HG02759 (cell line): ENCODE data around the gene DNAH7.

Experiments
- ATAC-seq: cut with Tn5 transposase; IDR thresholded peaks from one replicate; pipeline ENCODE4 v1.9.1; 2021; ENCODE audit warnings: mild to moderate bottlenecking, moderate library complexity; ENCODE audit not compliant: unreplicated experiment

The DNAH7 gene

DNA sequence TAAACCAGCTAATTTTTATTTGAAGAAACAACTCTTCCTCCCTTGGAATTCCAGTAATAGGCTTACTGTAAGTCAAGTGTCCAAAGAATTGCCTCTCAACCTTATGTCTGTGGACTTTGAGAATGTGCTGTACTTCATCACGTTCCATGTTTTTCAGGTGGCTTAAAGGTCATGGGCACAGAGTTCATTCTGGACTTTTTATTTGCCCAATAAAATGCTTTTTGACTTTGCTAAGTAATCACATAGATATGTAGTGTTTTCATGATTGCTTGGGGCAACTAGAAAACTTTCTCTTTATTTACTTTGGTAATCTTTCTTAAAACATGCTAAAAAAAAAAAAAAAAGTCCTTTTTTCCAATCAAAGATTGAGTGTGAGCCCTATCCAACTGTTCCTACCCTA lies 10.4 kb upstream of the DNAH7 start:
- no peak for ATAC-seq

DNA sequence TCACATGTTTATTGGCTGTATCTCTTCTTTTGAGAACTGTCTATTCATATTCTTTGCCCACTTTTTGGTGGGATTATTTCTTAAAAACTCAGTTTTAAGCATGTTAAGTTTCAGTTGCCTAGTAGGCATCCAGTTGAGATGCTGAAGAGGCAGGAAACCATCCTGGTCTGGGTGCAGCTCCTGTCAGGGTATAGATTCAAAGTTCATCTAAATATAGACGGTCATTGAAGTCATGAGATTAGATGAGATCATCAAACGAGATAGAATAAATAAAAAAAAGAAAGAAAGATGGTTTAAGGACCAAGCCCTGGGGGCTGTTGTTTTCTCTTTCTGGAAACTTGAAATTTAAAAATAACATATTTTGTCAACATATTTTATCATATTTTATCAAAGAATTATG lies 9.2 kb upstream of the DNAH7 start:
- no peak for ATAC-seq

DNA sequence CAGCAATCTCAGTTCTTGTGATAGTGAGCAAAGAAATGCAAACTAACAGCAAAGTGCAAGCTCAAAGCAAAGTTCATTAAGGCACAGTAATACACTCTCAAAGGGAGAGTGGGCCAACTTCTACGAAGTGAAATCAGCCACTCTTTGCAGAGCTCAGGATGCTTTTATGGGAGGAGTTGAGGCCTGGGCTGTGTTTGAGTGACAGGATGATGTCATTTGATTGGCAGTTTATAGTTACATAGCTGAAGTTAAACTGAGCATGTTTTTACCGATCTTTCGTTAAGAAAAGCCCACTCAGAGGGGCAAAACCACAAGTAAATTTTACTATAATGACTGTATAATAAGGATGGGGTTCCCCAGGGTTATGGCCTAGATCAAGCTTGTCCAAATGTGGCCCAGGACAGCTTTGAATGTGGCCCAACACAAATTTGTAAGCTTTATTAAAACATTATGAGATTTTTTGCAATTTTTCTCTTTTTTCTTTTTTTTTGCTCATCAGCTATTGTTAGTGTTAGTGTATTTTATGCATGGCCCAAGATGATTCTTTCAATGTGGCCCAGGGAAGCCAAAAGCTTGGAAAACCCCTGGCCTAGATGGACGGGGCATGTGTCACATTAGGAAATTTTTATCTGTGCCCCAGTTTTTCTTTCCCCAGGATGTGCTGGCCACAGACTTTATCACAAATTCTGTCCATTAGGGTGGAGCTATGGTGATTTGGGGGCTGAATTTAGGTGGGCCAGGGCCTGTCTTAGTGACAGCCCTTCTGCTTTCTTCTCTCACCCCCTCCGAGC lies 8.3 kb upstream of the DNAH7 start:
- peak; percentile 57 for ATAC-seq

DNA sequence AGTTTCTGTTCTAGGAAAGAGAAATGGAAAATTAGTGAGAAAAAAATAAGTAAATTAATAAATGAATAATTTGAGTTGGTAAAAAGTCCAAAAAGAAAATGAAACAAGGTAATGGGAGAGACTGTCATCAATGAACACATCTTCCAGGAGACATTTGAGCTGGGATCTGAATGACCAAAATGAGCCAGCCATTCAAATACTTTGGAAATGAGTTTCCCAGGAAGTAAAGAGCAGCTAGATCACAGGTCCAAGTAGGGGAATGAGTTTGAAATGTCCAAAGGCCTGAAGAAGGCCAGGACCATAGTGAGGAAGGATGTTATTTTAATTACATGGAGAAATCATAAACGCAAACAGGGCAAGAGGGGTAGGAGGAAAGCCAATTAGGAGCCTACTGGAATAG lies 6.6 kb upstream of the DNAH7 start:
- no peak for ATAC-seq

DNA sequence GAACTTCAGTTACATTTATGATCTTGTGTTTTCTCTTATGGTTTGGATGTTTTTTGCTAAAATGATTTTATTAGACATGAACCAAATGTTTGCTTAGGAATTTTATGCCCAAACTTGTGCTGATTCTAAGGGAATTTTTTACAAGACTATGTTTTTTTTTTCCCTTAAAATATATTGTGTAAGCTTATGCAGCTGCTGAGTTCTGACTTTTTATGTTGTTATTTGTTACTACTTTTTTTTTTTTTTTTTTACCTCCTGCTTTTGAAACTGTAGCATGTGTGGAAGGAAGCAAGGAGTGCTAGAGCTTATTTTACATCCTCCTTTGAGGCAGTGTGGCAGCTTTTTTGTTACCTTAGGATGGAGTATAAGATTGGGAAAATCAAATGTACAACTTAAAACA lies 6.0 kb upstream of the DNAH7 start:
- no peak for ATAC-seq

DNA sequence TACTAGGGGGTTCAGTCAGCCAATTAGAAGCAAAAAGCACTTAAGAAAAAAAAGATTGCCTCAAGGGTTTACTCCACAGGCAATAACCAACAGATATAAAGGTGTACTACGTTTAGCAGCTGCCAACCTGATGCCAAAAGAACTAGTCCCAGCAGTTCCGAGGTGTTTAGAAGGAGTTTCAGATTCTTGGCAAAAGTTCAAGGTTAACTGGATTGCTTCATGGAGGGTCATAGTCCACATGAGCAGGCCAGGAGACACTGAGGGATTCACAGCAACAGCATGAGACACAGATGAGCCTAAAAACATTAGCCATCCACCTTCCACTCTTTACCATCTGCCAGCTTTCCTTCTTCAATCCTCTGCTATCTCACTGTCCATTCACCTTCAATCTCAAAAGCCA lies 4.9 kb upstream of the DNAH7 start:
- no peak for ATAC-seq

DNA sequence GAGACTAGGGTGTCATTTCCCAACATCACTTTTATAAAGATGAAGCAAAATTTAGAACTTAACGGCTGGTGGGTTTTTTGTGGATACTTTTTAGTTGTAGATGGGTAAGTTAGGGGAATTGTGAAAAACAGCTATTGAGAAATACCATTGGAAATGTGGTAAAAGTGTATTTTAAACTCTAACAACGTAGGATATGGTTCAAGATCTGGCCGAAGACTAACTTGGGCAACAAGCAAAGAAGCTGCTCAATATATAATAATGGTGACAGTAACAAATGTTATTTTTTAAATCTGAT lies 1.6 kb downstream of the DNAH7 start:
- no peak for ATAC-seq

DNA sequence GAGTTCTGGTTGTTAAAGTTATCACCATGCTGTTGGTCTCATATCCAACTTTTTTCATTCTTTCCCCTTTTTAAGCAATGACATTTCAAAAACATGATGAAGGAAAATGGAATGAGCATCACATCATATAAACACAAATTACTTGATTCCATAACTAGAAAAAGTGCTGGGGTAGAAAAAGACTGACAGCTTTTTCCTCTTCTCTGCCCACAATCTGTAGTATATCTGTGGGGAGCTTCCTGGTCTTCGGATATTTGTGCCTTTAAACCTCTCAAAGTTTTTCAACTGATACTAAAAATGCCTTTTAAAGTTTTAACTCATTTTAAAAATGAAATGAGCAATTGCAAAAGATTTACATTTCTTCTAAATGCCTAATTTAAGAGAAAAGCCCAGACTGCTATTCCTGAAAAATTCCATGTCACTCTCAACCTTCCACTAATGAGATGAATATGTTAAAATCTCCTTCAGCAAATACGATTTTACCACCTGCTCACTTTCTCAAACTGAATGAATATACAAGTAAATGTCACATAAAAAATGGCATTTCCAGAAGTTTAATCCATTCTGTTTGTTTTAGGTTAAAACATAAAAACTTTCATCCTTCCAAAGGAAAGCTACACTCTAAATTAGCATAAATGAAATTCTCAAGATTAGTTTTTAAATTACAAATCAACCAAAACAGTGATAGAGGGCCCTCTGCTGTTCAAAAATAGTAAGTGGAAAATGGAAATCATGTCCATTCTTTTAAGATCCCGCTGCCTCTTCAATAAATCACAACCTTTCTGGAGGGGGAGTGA lies 2.1 kb downstream of the DNAH7 start:
- ATAC-seq, result no peak

DNA sequence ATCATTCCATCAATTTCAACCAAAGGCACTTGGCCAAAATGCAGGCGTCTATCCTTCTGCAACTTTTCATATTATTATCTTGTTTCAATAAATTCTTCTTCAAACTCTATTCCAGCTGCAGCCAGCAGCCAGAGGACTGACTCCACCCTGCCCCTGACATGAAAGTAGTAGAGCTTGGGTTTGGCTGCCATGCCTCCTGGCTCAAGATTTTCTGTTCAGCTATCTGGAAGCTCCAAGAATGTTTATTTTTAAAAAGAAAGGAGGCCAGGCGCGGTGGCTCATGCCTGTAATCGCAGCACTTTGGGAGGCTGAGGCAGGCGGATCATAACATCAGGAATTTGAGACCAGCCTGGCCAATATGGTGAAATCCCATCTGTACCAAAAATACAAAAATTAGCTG lies 4.9 kb downstream of the DNAH7 start:
- no peak for ATAC-seq

DNA sequence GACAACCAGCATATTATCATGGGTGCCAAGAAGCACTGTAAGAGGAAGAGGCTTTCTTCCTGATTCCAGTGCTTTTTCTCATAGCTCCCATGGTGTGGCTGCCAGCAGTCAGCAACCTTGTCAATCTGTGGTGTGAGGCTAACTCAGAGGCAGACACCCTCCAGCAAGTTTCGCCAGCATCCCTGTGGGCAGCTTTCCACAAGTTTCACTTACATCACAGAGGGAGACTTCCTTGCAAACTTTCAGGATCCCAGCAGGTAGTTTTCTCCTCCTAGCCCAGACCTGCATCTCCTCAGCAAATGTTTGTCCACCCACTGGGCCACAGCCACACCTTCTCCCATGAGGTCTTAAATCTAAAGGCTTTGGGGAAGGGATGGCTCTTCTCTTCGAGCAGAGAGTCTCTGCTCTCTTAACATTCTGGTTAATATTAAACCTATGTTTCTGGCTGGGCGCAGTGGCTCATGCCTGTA lies 9.1 kb downstream of the DNAH7 start:
- no peak for ATAC-seq

DNA sequence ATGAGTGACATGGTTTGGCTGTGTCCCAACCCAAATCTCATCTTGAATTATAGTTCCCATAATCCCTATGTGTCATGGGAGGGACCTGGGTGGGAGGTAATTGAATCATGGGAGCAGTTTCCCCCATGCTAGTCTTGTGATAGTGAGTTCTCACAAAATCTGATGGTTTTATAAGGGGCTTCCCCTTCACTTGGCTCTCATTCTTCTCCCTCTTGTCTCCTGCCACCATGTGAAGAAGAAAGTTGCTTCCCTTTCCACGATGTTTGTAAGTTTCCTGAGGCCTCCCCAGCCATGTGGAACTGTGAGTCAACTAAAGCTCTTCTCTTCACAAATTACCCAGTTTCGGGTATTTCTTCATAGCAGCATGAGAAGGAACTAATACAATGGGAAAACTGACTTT lies 14.0 kb downstream of the DNAH7 start:
- ATAC-seq, result no peak

DNA sequence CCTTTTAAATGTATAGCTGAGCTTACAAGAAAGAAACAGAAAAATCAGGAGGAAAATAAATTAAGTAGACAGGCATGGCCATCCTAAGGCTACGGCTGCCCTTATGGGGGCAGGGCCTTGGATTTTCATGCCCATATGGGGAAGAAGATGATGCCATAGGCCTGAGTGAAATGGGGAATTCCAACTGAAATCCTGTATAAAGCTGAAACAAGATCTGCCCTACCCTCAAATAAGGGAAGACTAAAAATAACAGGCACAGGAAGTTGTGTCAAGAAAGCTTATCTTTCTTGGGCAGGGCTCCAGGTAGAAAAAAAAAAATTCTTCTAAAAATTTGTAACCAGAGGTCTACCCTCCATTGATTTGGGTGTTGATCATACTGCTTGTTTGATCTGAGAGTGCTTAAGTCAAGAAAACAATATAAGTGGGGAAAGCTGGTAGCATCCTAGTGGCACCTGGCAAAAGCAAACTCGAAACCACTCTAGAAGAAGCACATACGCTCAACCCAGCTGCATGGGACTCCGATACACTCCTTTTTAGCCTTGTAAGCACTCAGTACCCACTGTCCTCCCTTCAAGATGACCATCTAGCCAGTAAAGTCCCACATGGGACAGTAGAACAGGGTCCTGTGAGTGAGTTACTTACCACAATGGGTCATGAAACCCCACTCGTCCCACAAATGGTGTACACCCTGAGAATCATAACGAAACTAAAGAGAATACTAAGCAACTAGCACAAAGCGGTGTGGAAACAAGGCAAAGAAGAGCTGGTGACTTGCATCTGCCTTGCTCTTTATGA lies 22.3 kb downstream of the DNAH7 start:
- peak; percentile 63 for ATAC-seq

DNA sequence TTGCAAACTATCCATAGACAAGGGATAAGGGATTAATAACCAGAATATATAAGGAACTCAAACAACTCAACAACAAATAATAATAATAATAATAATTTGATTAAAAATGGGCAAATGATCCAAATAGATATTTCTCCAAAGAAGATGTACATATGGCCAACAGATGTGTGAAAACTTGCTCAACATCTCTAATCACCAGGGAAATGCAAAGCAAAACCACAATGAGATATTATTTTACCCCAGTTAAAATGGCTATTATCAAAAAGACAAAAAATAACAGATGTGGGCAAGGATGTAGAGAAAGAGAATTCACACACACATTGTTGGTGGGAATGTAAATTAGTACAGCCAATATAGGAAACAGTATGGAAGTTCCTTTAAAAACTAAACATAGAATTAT lies 26.9 kb downstream of the DNAH7 start:
- no peak for ATAC-seq

DNA sequence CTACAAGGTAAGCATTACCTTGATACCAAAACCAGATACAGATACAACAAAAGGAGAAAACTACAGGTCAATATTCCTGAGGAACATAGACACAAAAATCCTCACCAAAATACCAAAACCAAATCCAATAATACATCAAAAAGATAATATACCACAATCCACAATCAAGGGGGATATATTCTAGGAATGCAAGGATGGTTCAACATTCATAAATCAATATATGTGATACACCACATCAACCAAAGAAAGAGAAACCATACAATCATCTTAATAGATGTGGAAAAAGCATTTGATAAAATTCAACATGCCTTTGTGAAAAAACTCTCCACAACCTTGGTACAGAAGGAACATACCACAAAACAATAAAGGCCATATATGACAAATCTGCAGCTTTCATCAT lies 28.4 kb downstream of the DNAH7 start:
- no peak for ATAC-seq

DNA sequence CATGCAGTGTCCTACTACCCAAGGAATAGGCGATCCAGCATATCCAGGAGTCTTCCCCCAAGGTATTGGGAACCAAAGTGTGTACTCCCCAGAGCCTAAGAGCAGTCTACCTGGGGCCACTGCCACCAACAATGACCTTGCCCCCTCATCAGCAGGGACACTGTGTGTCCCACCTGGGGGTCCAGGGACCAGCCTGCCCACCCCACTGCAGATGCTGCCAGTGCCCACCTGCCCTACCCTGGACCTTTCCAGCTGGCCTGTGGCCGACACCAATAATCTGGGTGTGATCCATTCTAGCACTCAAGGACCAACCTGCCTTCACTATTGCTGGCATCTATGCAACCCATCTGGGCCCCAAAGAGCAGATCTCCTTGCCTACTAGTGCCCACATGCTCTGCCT lies 32.2 kb downstream of the DNAH7 start:
- ATAC-seq, result no peak

DNA sequence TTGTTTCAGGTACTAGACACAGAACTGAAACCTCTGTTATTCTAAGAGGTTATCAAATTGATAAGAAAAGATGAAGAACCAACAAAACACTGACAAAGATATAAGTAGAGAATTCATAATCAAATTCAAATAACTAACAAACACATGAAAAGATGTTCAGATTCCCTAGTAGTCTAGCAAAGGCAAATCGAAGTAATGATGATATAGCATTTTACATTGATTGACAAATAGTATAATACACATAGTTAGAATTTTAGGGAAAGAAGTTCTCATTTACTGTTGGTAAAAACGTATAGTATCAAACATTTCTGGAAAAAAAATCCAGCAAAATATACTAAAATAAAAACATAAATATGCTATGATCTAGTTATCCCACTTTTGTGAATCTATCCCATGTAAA lies 50.6 kb downstream of the DNAH7 start:
- ATAC-seq, result no peak

DNA sequence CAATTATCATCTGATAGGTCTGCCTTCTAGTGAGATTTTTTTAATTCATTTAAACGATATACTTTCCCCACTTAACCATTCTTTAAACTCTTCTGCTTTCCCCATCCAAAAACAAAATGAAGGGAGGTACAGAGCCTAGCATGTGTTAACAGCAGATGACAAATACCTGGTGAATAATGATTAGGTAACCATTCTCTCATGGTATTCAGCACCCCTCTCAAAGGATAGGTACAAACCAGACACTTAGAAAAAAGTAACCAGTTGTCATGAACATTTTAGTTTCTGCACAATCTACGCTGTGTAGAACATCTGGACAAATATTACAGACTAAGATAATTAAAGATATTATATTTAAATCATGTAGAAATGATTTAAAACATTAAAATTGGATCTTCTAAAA lies 56.3 kb downstream of the DNAH7 start:
- no peak for ATAC-seq

DNA sequence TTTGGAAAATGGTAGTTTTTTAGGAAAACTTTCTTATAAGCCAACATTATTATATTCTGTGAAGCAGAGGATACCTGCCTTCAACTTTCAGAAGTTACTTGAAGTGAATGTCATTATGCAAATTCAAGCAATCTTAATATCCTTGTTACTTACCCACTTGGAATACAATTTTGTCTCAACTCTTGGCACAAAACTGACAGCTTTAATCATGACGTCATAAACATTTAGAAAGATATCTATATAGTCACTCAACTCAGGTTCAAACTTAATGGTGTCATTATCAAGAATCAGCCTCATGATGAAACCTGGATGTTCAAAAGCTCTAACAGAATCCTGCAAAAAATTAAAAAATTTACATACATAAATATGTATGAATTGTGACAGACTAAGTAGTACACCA lies 68.1 kb downstream of the DNAH7 start:
- ATAC-seq, result no peak

DNA sequence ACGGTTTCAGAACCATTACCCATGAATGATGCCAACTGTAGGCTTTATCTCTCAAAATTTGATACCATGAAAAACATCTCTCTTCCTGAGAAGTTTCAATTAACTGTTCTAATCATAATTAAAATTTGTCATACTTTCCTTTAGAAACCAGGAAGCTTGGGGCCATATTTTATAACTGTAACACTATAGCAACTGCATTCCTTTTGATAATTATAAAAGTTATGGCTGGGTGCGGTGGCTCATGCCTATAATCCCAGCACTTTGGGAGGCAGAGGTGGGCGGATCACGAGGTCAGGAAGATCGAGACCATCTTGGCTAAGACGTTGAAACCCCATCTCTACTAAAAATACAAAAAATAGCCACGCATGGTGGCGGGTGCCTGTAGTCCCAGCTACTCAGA lies 70.6 kb downstream of the DNAH7 start:
- no peak for ATAC-seq

DNA sequence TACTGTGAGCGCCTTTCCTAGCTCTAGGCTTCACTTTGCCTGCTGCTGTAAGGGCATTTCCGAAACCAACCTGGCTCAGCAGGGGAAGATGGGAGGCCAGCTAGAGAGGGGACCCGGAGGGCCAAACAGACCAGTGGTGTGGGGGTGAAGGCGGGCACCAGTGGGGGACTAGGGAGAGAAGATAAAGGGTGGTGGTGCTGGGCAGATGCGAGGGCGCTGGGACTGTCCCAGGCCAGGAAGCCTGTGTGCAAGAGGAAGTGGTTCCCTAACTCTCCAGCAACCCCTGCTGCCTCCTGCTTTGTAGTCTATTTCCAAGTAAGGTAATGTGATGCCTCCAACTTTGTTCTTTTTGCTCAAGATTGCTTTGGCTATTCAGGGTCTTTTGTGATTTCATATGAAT lies 73.1 kb downstream of the DNAH7 start:
- ATAC-seq, result no peak

DNA sequence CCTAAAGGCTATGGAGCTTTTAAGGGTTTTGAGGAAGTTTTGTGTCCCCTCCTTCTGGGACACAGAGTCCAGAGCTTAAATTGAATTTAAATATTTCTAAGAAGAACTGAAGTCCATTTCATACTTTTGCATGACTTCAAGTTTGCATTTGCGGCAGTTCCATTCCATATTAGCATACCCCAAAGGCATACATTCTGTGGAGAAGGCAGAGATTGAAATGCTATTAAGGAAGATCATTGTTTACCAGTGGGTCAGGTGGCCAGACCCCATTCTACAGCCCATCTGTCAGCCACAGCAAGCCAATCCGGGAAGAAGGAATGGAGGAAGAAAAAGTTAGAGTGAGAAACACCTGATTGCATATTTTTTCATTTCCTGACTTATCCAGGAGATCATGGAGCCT lies 75.0 kb downstream of the DNAH7 start:
- no peak for ATAC-seq

DNA sequence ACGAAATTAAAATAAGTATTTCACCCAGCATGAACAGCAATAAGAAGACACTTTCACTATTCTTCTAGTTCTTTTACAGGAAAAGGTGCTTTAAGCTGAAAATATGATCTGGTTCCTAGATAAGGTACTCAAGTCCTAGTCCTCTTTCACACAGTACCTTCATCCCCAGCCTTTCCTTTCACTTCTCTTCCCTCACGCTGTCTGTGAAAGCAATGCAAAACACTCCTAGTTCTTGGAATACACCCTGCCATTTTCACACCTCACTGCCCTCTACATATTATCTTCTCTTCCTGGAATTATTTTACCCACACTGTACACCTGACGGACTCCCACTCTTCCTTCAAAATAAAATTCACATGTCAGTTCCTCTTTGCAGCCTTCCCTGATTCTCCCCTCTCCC lies 82.9 kb downstream of the DNAH7 start:
- ATAC-seq, result no peak
